GM23338 (cell line): Measurements from ENCODE around the gene MYO1G.

Source experiments
- CREB1 ChIP-seq: fragments of 250-450 bp; sonication (Bioruptor Pico); IDR thresholded peaks from 2 replicates; pipeline ENCODE4 v1.5.0; 2020; ENCODE audit warnings: low read depth, mild to moderate bottlenecking, moderate library complexity
- CTCF ChIP-seq, 2 experiments: fragments of 200-600 bp in 1 of 2; sonication (generic) in 1 of 2; conservative IDR thresholded peaks; 2 replicates each; pipeline versions ENCODE4 v1.5.1 to v1.6.1; 2016 to 2017; ENCODE audit warnings: antibody characterized with exemption in 2 of 2, low read depth in 2 of 2, mild to moderate bottlenecking in 2 of 2, moderate library complexity in 1 of 2
- EZH2 ChIP-seq: fragments of 200-600 bp; sonication (generic); IDR thresholded peaks from one replicate; pipeline ENCODE4 v1.8.0; 2017; ENCODE audit warnings: antibody characterized with exemption, mild to moderate bottlenecking, low read depth; ENCODE audit not compliant: unreplicated experiment
- EZH2phosphoT487 ChIP-seq: fragments of 200-600 bp; sonication (generic); IDR thresholded peaks from one replicate; pipeline ENCODE4 v1.8.1; 2018; ENCODE audit warnings: antibody characterized with exemption; ENCODE audit not compliant: unreplicated experiment
- JUNB ChIP-seq: IDR thresholded peaks from one replicate; pipeline ENCODE4 v1.6.1; 2016; ENCODE audit warnings: antibody characterized with exemption; ENCODE audit not compliant: unreplicated experiment
- NANOG ChIP-seq: IDR thresholded peaks from 2 replicates; pipeline ENCODE4 v1.6.1; 2016; ENCODE audit warnings: antibody characterized with exemption, borderline replicate concordance
- POLR2AphosphoS5 ChIP-seq: IDR thresholded peaks from 2 replicates; pipeline ENCODE4 v1.6.1; 2016; ENCODE audit warnings: antibody characterized with exemption, low read depth
- REST ChIP-seq: IDR thresholded peaks from one replicate; pipeline ENCODE4 v1.6.1; 2018; ENCODE audit warnings: antibody characterized with exemption; ENCODE audit not compliant: unreplicated experiment
- STAT1 ChIP-seq: IDR thresholded peaks from one replicate; pipeline ENCODE4 v1.6.1; 2016; ENCODE audit warnings: antibody characterized with exemption; ENCODE audit not compliant: unreplicated experiment
- ZNF114 ChIP-seq: fragments of 250-450 bp; sonication (Bioruptor Pico); IDR thresholded peaks from 2 replicates; pipeline ENCODE4 v1.5.0; 2020; ENCODE audit warnings: mild to moderate bottlenecking, moderate library complexity
- ZNF331 ChIP-seq: fragments of 250-450 bp; sonication (Bioruptor Pico); IDR thresholded peaks from 2 replicates; pipeline ENCODE4 v1.5.0; 2020; ENCODE audit warnings: low read depth, mild to moderate bottlenecking, moderate library complexity
- ZNF462 ChIP-seq: fragments of 250-450 bp; sonication (Bioruptor Pico); IDR thresholded peaks from 2 replicates; pipeline ENCODE4 v1.5.0; 2020; ENCODE audit warnings: mild to moderate bottlenecking, moderate library complexity

GRCh38 chr7:44980393-44981034 lies 1.7 kb upstream of the MYO1G start:
- TF ChIP-seq REST = no peak
- TF ChIP-seq CTCF (conservative IDR thresholded peaks at IDR 0.05; ENCODE audit: low read depth in 2 of 2) = no peak
- no peak for TF ChIP-seq POLR2AphosphoS5
- no peak for TF ChIP-seq EZH2
- no peak for TF ChIP-seq JUNB
- no peak for TF ChIP-seq EZH2phosphoT487
- no peak for TF ChIP-seq CREB1 (CRISPR knock-in tag)
- no peak for TF ChIP-seq ZNF331 (CRISPR knock-in tag)
- TF ChIP-seq ZNF114 (CRISPR knock-in tag) = no peak
- no peak for TF ChIP-seq NANOG
- no peak for TF ChIP-seq STAT1
- no peak for TF ChIP-seq ZNF462 (CRISPR knock-in tag)
